COR-L47 (cell line): ENCODE measurements around the gene PTPRCAP.

Source experiments
- DNase-seq: peaks from one replicate; lab custom pipeline; 2025; lab: John Stamatoyannopoulos, UW

The PTPRCAP gene

DNA sequence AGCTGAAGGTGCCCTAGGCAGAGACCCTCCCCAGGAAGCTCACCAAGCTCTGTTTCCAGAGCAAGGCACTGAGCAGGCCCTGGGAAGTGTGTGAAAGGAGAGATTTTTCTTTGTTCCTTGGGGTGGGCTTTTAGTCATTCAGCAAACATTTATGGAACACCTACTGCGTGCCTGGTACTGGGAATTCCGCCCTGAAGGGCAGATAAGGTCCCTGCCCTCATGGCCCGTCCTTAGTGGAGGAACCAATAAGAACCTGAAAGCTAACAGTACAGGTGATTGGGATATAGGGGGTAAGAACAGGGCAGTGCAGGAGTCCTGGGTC, 27.7 kb upstream of the PTPRCAP start:
- DNase-seq = no peak

DNA sequence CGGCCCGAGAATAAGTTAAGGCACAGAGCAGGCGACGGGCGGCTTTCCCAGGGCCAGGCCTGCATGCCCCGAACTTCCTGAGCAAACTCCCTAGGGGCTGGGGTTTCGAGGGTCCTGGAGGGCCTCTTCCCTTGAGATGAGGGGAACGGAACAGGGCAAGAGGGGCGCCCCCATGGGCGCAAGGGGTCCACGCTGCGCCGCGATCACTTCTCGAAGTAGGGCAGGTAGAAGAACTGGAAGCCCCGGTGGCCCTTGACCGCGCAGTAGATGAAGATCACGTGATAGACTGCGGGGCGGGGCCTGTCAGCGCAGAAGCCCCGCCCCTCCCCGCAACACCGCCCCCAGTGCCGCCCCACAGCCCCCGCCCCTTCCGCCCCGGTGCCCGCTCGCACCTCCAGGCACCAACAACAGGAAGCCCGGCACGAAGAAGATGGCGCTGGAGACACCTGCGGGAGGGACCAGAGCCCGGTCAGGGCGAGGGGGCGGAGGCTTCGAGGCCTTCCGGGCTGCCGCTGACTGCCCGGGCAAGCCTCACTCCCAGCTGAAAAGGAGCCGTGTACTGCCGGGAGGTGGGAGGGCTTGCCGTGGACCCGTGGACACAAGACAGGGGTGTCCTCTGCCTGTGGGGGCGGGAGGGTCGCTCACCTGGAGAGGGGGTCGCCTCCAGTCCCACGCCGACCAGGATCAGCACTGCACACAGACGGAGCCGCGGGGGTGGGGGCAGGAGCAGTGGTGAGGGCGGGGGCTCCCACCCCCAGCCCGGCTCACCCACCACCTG, 27.1 kb upstream of the PTPRCAP start:
- peak; percentile 86 for DNase-seq

GRCh38 chr11:67463680-67464410, 26.4 kb upstream of the PTPRCAP start:
- no peak for DNase-seq

DNA sequence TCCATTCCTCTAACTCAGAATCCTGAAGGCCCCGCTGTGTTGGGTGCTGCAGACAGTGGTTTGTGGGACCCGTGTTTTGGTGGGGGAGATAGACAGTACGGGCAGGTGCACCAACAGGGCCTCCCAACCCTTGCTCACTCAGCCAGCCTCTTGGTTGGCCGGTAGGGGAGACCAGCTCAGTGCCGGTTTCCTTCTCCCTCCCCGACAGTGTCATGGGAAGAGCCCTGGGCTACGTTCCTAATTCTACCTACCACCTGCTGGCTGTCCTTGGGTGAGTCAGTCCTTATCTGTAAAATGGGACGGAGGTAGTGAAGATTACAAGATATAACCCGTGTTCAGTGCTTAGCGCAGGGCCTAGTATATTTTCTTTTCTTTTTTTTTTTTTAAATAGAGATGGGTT, 25.7 kb upstream of the PTPRCAP start:
- DNase-seq = no peak

GRCh38 chr11:67458266-67458665, 20.8 kb upstream of the PTPRCAP start:
- DNase-seq = no peak

DNA sequence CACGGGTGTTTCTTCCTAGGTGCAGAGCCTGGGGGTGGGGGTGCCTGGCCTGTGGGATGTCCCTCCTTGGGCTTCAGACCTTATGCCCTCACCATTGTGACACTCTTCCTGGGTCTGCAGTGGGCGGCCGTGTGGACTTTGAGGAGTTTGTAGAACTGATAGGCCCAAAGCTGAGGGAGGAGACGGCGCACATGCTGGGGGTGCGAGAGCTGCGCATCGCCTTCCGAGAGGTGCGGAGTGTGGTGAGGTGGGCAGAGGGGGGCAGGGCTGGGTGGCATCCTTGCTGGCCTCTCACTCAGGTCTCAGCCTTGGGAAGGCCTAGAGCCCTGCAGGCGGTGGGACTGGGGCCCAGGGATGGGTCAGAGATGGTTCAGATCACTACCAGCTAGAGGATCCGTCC, 20.0 kb upstream of the PTPRCAP start:
- DNase-seq = no peak

GRCh38 chr11:67456068-67456705, 18.7 kb upstream of the PTPRCAP start:
- DNase-seq = no peak

- no peak for DNase-seq
Observed at GRCh38 chr11:67455054-67455453, 17.6 kb upstream of the PTPRCAP start, which contains the start of gene CABP4. Gene CABP4 (plus strand): TSS chr11:67455354. CDS start chr11:67455424, 70 bp downstream.

GRCh38 chr11:67453816-67454732, 16.6 kb upstream of the PTPRCAP start:
- DNase-seq = no peak

DNA sequence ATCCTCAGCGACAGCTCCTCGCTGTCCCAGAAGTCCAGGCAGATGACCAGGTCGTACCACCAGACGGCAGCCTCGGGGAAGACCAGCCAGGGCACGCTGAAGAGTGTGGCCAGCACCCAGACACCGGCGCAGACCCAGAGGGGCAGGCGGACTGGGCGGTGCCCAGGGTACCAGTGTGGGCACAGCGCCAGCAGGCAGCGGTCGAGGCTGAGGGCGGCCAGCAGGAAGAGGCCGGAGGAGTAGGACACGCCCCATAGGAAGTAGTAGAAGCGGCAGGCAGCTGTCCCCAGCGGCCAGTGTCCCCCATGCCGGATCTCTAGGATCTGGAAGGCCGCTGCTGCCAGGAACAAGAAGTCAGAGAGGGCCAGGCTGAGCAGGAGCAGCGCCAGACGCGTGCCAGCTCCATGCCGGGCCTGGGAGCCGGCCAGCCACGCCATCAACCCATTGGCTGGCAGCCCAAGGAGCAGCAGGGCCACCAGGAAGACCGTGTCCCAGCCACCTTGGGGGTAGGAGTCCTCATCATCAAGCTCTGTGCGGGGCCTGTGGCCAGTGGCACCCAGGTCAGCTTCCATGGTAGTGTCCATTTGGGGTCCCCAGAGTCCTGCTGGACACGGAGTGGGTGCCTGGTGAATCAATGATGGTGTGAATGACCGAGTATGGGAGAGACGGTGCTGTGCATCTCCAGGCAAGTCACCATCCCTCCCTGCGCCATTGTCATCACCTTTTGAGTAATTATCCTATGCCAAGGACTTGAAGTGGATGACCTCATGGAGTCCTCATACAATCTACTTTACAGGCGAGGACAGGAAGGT, 14.9 kb upstream of the PTPRCAP start, which contains the start of gene GPR152:
Gene GPR152 (minus strand): TSS at position 589 of the 812 bp plus-strand sequence. CDS start 5 bp downstream, at position 584.
- DNase-seq = no peak

GRCh38 chr11:67451658-67451976, 14.1 kb upstream of the PTPRCAP start:
- DNase-seq = no peak

DNA sequence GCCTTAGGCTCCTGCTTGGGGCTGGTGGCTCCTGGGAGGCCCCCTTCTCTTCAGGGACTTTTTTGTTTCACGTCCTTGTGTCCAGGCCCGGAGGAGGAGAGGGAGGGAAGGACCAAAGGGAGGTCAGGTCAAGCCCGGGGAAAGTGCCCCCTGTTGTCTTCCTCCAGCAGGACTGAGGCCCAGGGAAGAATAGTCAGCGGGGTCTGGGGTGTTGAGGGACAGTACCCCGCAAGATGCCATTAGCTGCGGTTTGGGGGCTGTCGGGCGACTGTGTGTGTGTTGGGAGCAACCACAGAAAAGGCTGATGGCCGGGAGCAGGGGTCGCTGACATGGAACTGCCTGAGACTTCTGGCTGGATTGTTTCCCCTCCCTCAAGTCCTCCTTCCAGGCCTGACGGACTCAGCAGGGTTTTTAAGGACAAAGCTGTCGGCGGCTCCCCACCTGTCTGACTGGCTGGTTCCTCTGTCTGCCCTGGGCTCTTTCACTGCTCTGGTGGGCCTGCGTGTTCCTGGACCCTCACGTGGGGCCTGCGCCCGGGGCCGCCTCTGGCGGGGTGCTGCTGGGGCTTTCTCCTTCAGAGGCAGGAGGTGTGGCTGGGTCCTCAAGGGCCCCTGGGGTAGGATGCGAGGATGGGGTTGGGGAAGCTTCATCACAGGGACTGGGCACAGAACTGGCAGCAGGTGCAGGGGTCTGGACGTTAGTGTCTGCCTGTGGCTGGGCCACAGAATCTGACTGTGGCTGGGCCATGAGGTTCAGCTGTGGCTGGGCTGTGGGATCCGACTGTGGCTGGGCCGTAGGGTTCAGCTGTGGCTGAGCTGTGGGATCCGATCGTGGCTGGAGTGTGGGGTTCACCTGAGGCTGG, 13.5 kb upstream of the PTPRCAP start:
- DNase-seq = no peak

- no peak for DNase-seq
Observed at GRCh38 chr11:67449116-67449844, 11.8 kb upstream of the PTPRCAP start.

- DNase-seq = no peak
Observed at GRCh38 chr11:67448220-67448609, 10.7 kb upstream of the PTPRCAP start.

- no peak for DNase-seq
Observed at GRCh38 chr11:67445515-67445914, 8.0 kb upstream of the PTPRCAP start.

DNA sequence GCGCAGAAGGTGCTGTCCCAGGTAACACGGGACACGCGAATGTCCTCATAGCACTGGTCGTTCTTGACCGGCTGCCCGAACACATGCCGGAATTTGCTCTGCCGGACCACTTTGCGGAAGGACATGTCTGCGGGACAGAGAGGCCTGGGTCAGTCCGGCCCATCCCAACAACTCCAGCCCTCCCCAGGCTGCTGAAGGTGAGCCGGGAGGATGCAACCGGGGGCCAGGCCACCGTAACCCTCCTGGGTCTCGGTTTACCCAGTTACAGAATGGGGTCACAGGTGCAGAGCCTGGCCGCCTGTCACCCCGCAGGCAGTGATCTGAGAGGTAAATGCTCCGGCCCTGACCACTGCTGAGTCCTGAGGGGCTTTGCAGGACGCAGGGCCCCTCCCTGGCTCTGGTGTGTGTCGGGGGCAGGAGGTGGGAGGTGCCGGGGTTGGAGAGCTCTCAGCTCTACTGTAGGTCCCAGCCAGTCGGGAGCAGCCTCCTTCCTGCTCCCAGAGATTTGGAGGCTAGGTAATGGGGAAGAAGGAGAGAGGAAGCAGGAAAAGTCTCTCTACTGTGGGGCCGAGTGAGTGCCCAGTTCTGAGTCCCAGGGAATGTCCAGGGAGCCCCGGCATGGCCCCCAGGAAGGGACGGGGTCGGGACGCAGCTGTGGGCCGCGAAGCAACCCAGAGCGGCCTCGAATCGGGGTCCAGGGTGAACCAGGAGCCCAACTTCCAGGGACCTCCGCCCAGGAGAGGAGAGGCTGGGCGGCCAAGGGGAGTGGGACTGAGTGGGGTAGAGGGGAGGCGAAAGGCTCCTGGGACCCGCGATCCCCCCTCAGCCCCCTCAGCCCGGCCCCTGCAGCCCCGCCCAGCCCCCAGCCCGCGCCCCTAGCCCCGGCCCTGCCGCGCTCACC, 5.3 kb upstream of the PTPRCAP start:
- DNase-seq = no peak

- no peak for DNase-seq
Observed at GRCh38 chr11:67441731-67442351, 4.4 kb upstream of the PTPRCAP start.

- no peak for DNase-seq
Observed at GRCh38 chr11:67441098-67441563, 3.6 kb upstream of the PTPRCAP start.
